Right renal pelvis (tissue), 4 donors: ENCODE data around the gene CA4. TPM values are rescaled to one million over a fixed set of nuclear protein-coding genes. Genes with fewer than 3 reads are reported as not detected.

ENCODE experiments used
- DNase-seq, 4 donors: peaks; one replicate each; pipeline ENCODE4 v3.0.0-alpha.2; 2013; ENCODE audit warnings: low read depth in 4 of 4, low spot score in 3 of 4, missing footprints in 1 of 4
- polyA plus RNA-seq, 4 donors: library from polyadenylated mRNA; unstranded; fragments of 120-200 nt; gene quantifications; one replicate each; pipeline ENCODE4 v1.2.1, GENCODE V29; 2013; ENCODE audit not compliant: insufficient read length in 4 of 4

The CA4 gene
- polyA plus RNA-seq, 4 donors = 36.0 to 64.6 (median 45.4) TPM

DNA sequence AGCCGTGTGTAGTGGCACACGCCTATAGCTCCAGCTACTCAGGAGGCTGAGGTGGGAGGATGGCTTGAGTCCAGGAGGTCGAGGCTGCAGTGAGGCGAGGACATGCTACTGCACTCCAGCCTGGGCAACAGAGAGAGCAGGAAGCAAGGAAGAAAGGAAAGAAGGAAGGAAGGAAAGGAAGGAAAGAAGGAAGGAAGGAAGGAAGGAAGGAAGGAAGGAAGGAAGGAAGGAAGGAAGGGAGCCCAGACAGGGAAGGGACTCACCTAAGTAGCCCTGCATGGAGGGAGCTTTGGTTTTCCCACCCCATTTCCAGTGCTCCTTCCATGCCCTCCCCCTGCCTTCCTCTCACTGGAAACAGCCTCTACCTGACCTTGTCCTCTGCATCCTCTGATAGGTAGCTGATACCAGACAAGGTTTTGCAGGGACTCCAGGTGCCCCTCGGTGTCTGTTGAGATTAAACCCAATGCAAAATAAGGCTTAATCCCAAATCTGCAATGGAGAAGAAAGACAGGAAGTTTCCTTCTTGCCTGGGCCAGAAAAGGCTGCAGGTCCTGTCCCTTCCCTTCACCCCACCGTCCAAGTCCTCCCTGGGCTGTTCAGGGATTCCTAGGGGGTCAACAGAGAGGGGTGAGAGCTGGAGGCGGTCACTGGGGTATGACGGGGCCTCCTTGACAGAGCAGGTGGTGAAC lies 21.5 kb upstream of the CA4 start:
- DNase-seq = no peak

DNA sequence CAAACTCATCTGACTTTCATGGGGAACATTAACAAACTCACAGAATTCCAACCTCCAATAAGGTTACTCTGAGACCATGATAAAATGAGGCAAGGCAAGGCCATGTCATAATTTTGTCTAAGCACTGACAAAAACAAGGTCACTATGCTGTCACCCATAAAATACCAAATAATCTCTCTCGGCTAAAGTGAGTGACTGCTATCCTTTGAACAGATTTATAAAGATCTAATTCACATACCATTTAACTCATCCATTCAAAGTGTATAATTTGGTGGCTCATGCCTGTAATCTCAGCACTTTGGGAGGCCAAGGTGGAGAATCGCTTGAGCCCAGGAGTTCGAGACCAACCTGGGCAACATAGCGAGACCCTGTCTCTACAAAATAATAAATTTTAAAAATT lies 20.6 kb upstream of the CA4 start:
- no peak for DNase-seq

- DNase-seq = no peak
Observed at GRCh38 chr17:60130466-60130865, 19.3 kb upstream of the CA4 start.

- DNase-seq = no peak
Observed at GRCh38 chr17:60134396-60135150, 15.2 kb upstream of the CA4 start.

DNA sequence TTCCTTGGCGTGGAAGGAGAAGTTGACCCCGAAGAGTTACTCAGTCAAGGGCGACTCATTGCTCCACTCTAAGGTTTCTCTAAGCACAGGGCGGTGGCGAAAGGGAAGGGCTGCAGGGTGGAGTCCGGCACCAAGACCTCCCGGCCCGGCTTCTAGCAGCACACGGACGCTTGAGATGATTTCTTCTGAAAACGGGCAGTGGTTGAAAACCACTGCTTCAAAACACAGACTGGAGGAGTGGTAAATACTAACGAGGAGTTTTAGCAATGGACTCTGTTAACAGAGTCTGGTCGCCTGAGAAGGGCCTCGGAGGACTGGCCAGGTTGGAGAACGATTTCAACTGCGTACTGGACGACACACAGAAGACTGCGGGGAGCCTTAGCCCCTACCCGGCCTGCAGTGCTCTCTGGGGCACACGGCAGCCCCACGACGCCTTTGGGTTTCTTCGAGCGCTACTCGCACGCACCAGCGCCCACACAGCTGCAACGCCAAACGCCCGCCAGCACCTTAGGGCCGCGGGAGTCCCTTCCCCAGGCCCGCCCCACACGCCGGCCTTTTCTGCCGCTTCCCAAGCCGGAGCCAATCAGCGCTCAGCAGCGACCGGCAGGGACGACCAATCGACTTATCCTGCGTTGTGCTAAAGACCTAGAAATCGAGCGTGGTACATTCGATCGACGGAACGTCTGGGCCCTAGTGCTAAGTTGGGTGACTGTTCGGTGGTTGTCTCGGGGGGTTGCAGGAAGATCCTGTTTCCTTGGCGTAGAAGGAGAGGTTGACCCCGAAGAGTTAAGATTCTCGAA lies 14.4 kb upstream of the CA4 start:
- DNase-seq = peak in 3 of 4 donors; percentile 73 to 78 (median 76)

GRCh38 chr17:60135951-60136666 lies 13.7 kb upstream of the CA4 start:
- no peak for DNase-seq

DNA sequence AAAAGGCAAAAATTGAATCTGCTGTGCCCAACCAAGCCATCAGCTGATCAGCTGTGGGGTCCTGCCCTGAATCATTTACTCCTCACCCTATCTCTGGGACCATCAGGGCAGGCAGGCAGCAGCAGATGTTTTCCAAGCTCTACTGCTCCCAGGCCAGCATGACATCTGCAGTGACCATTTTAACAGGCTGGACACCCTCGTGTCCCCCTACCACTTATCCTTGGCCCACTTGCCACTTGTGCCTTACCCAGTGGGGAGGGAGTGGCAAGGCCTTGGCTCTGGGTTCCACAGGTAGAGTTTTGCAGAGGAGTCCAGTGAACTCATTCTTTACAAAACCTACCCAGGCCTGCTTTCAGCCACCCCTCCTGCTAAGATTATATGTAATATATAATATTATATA lies 12.0 kb upstream of the CA4 start:
- DNase-seq = no peak

DNA sequence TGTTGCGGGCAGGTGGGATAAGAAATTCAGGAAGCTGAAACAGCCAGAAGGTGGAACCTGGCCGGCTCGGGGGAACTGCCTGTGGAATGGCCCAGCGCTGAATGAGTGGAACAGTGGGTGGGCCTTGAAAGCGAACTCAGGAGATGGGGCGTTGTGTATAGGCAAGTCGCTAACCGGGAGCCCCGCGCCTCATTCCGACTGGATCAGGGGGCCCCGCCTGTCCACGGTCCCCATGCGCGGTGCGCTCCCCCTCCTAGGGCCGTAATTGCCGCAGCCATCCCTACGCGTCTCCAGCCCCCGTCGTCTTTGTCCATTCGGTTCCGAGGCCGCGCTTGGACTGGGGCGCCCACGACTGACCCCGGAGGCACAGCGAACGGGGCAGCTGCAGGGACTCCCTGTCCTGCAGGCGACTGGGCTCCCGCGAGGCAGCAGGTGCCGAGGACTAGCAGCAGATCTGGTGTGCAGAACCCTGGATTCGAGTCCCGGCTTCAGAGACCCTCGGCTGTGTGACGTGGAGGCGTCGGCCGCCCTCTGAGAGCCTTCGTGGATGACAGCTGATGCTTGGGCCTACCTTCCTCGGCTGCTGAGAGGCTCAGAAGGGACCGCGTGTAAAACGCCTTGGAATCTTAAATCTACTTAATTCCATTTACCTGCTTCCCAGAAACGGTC lies 10.9 kb upstream of the CA4 start:
- DNase-seq = no peak

- peak in 1 of 4 donors; percentile 78 for DNase-seq
Observed at GRCh38 chr17:60139438-60140285, 10.1 kb upstream of the CA4 start.

GRCh38 chr17:60141111-60142018 lies 8.4 kb upstream of the CA4 start:
- no peak for DNase-seq

DNA sequence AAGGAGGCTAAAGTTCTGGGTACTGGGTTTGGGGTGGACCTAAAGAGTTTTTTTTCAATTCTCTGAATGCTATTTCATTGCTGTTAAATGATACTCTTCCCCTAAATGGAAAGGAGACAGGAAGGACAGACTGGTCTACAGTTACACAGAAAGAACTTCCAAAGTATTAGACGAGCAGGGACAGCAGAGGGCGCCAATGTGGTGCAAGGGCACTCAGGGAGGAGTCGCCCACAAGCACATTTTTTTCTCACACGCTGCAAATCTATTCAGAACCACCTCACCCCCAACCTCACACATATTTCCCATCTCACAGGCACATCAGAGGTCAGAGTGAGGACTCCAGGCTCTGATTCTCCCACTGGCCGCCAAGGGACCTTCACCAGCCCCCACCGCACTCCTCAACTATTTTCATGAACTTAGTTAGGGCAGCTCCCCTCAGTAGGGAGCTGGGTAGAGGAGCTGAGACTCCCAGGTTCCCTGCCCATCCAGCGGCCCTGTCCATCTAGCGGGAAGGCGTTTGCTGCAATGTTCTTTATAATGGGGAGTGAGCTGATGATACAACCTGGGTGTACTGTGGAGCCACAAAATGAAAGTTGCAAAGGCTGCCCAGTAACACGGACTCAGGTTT lies 6.8 kb upstream of the CA4 start:
- DNase-seq = peak in 1 of 4 donors; percentile 60

DNA sequence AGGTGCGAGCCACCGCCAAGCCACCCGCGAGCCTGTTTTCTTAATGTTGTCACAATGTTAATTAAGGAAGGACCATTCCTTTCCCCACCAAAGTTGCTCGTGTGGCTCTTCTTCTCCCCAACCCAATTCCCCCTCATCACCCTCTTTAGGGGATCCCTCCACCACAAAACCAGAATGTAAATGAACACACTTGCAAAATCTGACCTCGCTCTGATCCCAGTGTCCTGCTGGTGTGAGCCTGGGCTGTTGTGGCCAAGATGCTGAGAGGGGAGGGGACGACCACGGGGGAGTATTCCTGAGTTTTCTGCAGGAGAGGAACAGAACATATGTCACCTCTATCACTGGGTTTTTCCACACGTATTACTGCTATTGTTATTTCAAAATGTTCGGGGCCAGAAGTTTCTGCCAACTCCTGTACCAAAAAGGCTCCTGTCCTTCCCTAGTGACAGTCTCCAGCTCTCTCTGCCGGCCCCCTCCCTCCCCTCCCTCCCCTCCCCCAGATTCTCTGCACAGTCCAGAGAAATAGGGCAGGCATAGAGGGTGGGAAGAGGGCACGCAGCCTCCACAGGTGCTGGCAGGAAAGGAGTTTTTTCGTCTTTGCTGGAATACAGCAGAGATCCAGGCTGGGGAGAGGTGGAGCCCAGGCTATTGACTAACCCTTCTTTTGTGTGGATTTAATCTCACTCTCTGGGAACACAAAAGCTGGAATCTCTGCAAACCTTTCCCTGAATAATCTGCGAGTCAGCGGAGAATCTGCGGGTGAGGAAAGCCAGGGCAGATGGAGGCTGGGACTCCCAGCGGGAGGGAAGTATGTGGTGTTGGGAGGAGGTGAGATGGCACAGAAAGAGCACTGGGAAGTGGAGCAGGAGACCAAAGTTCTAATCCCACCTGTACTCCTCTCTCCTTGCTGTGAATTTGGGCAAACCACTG lies 4.5 kb upstream of the CA4 start:
- no peak for DNase-seq

GRCh38 chr17:60146206-60146605 lies 3.6 kb upstream of the CA4 start:
- DNase-seq = no peak

- no peak for DNase-seq
Observed at GRCh38 chr17:60147553-60148223, 2.1 kb upstream of the CA4 start.

DNA sequence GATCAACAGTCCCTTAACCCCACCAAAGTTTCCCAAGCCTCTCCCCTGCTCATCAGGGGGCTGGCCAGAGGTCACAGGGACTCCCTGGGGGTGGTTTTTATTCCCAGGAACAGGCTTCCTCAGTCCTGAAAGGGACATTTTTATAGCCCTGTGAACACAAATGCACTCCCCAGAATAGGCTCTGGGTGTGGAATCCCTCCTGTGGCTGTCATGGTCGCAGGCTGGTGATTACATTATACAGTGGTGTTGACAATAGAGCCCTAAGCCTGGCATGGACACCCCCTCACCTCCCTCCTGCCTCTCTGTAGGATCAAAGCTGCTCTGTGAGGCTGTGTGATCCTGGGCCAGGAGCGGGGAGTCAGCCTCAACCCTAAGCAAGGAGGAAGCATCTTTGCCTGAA lies 1.4 kb upstream of the CA4 start:
- DNase-seq = no peak

DNA sequence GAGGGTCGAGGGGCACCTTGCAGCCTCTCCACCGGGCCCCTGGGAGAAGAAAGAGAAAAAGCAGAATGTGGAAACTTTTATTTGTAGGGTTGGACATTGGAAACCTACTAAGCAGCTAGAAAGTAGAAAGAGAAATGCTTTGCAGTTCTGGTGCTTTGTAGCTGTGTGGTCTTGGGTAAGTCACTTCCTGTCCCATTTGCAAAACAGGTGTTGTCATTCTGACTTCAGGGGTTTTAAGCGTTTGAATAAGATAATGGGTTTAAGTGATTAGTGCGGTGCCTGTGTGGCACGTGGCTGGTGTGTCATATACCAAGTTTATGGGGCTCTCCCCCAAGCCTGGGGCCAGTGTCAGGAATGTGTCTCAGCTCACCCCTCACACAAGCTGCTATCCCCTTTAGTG lies 1.6 kb downstream of the CA4 start:
- DNase-seq = no peak
